HG03039 (cell line): ENCODE results near the gene RAD51AP1.

Experiments used
- ATAC-seq: cut with Tn5 transposase; IDR thresholded peaks from one replicate; pipeline ENCODE4 v1.9.1; 2021; ENCODE audit warnings: mild to moderate bottlenecking, moderate library complexity; ENCODE audit not compliant: unreplicated experiment

RAD51AP1 gene

GRCh38 chr12:4588916-4589315 is 50.2 kb downstream of the RAD51AP1 start:
- ATAC-seq = no peak

- ATAC-seq = no peak
Observed at GRCh38 chr12:4589941-4590340, 51.3 kb downstream of the RAD51AP1 start.

GRCh38 chr12:4591180-4591687 is 52.5 kb downstream of the RAD51AP1 start:
- ATAC-seq = no peak

- ATAC-seq = no peak
Observed at GRCh38 chr12:4595881-4596280, 57.2 kb downstream of the RAD51AP1 start.

GRCh38 chr12:4603421-4603820 is 64.7 kb downstream of the RAD51AP1 start:
- no peak for ATAC-seq

GRCh38 chr12:4603946-4604345 is 65.3 kb downstream of the RAD51AP1 start:
- ATAC-seq = no peak

GRCh38 chr12:4604684-4605193 is 66.0 kb downstream of the RAD51AP1 start:
- ATAC-seq = peak; percentile 90

GRCh38 chr12:4607056-4607455 is 68.4 kb downstream of the RAD51AP1 start:
- ATAC-seq = no peak

- no peak for ATAC-seq
Observed at GRCh38 chr12:4609071-4609470, 70.4 kb downstream of the RAD51AP1 start.
